Thyroid gland (tissue), 4 donors: Measurements from ENCODE around the gene TREM2.

Source experiments
- CTCF ChIP-seq, 6 experiments: fragments of 200-600 bp in 3 of 6; fragments of 450-650 bp in 3 of 6; sonication (generic) in 3 of 6; IDR thresholded peaks; one replicate each; pipeline ENCODE4 v1.5.1; 2016 to 2019; ENCODE audit warnings: antibody characterized with exemption in 6 of 6, mild to moderate bottlenecking in 2 of 6, inconsistent platforms in 1 of 6, moderate library complexity in 1 of 6
- POLR2A ChIP-seq, 2 donors: fragments of 450-650 bp; IDR thresholded peaks; one replicate each; pipeline ENCODE4 v1.6.1; 2017; ENCODE audit warnings: antibody characterized with exemption in 2 of 2, mild to moderate bottlenecking in 2 of 2, moderate library complexity in 1 of 2

GRCh38 chr6:41193884-41194283, 31.0 kb upstream of the TREM2 start:
- no peak for TF ChIP-seq CTCF (IDR thresholded peaks at IDR 0.05)
- no peak for TF ChIP-seq POLR2A (IDR thresholded peaks at IDR 0.05)
